A549 (cell line): ENCODE results near the gene ADSS1. TPM values are rescaled to one million over a fixed set of nuclear protein-coding genes. Genes with fewer than 3 reads are reported as not detected.

ENCODE experiments used
- ATAC-seq, 2 experiments: fragments of 200-7000 bp in 1 of 2; fragments of >200 bp in 1 of 2; cut with Nextera tagmentation in 1 of 2; cut with Tn5 transposase in 1 of 2; 3 replicates each; pipeline versions ENCODE4 v1.8.0 to v1.9.1; 2018 to 2020; ENCODE audit warnings: mild to moderate bottlenecking in 1 of 2, moderate library complexity in 1 of 2
- CTCF ChIA-PET: fragments of 300-600 bp; sonication (Branson Sonifier 250); formaldehyde crosslinking; extraction: SDS; loops from one replicate; lab custom pipeline; 2021; ENCODE audit warnings: antibody characterized with exemption, inconsistent platforms; lab: Yijun Ruan, JAX
- POLR2A ChIA-PET: fragments of 350-600 bp; formaldehyde crosslinking; extraction: SDS; loops from one replicate; lab custom pipeline; 2021; ENCODE audit warnings: antibody characterized with exemption, inconsistent platforms; lab: Yijun Ruan, JAX
- DNase-seq, 2 experiments: peaks; one replicate each; pipeline versions ENCODE4 v3.0.0 to v3.0.0-alpha.2; 2011 to 2016; ENCODE audit warnings: low read depth in 1 of 2, low spot score in 1 of 2
- FAIRE-seq: peaks from 2 replicates; lab custom pipeline; 2011; peaks lifted over from hg19 to GRCh38; lab: Jason Lieb, UNC
- H3K27ac ChIP-seq, 2 experiments: fragments of >200 bp; sonication (Bioruptor Twin); formaldehyde crosslinking; 3 replicates each; pipeline ENCODE4 v1.5.1; 2016 to 2017
- H3K4me1 ChIP-seq: fragments of >200 bp; sonication (Bioruptor Twin); formaldehyde crosslinking; 3 replicates; pipeline ENCODE4 v1.6.1; 2016
- H3K4me2 ChIP-seq: fragments of >200 bp; sonication (Bioruptor Twin); formaldehyde crosslinking; 3 replicates; pipeline ENCODE4 v1.6.1; 2016
- H3K4me3 ChIP-seq: fragments of >200 bp; sonication (Bioruptor Twin); formaldehyde crosslinking; 3 replicates; pipeline ENCODE4 v1.5.1; 2016
- H3K9me3 ChIP-seq: fragments of >200 bp; sonication (Bioruptor Twin); formaldehyde crosslinking; 3 replicates; pipeline ENCODE4 v1.6.1; 2016
- CBX8 ChIP-seq: fragments of 200-600 bp; sonication (generic); IDR thresholded peaks from 2 replicates; pipeline ENCODE4 v1.6.1; 2016
- PHF8 ChIP-seq: fragments of 200-600 bp; sonication (generic); IDR thresholded peaks from 2 replicates; pipeline ENCODE4 v1.6.1; 2016; ENCODE audit warnings: low read depth, mild to moderate bottlenecking, antibody characterized with exemption, moderate library complexity, borderline replicate concordance
- POLR2AphosphoS2 ChIP-seq: conservative IDR thresholded peaks from 2 replicates; pipeline ENCODE4 v1.6.1; 2012; ENCODE audit warnings: low read length, improper control_type of control experiment, inconsistent platforms
- RARB ChIP-seq: fragments of 250-450 bp; sonication (Bioruptor Pico); IDR thresholded peaks from 2 replicates; pipeline ENCODE4 v1.8.0; 2021; ENCODE audit warnings: mild to moderate bottlenecking, moderate library complexity
- ZFP36 ChIP-seq: fragments of 450-650 bp; IDR thresholded peaks from 2 replicates; pipeline ENCODE4 v1.6.1; 2014; ENCODE audit warnings: borderline replicate concordance; ENCODE audit not compliant: partially characterized antibody
- WGBS: methylation state at CpG from one replicate; pipeline ENCODE4 v1.1.6; 2017; ENCODE audit errors: missing lambda C conversion rate; 5-methylcytosine and 5-hydroxymethylcytosine counted together
- polyA plus RNA-seq, 4 experiments: library from polyadenylated mRNA; depleted of rRNA in 3 of 4; stranded (reverse); fragments of >200 nt; fragmentation: RNase III in 1 of 4; extraction: RNeasy Plus Mini Kit Qiagen cat#74134 plus additional on column Dnase treatment in 1 of 4; gene quantifications; 2 replicates in 3 of 4; 3 replicates in 1 of 4; pipeline ENCODE4 v1.2.3, GENCODE V29; 2011 to 2017
- TF ChIP-seq, protein P1 (sequence below): IDR thresholded peaks from 2 replicates; pipeline ENCODE4 v1.6.1; 2012
- TF ChIP-seq, protein P2 (sequence below): fragments of 250-450 bp; sonication (Bioruptor Pico); IDR thresholded peaks from 2 replicates; pipeline ENCODE4 v1.5.0; 2020; ENCODE audit warnings: low read depth, mild to moderate bottlenecking, moderate library complexity
- TF ChIP-seq, protein P3 (sequence below): IDR thresholded peaks from 2 replicates; pipeline ENCODE4 v1.6.1; 2012

The ADSS1 gene
- polyA plus RNA-seq, 2 of the 4 experiments (the other 2 are of a cell fraction): 6.2 to 10.1 TPM

DNA sequence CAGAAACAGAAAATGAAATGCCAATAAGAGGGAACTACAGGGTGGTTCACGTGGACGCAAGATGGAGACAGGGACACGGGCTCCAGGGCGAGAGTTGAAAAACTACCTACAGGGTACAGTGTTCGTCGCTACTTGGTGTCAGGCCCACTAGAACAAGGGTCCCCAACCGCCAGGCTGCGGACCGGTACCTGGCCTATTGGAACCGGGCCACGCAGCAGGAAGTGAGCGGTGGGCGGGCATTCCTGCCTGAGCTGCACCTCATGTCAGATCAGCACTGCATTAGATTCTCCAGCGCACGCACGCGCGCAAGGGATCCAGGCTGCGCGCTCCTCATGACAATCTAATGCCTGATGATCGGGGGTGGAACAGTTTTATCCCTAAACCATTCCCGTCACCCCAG is 19.8 kb upstream of the ADSS1 start (continued):
- TF ChIP-seq PHF8: no peak
- TF ChIP-seq CBX8: no peak

DNA sequence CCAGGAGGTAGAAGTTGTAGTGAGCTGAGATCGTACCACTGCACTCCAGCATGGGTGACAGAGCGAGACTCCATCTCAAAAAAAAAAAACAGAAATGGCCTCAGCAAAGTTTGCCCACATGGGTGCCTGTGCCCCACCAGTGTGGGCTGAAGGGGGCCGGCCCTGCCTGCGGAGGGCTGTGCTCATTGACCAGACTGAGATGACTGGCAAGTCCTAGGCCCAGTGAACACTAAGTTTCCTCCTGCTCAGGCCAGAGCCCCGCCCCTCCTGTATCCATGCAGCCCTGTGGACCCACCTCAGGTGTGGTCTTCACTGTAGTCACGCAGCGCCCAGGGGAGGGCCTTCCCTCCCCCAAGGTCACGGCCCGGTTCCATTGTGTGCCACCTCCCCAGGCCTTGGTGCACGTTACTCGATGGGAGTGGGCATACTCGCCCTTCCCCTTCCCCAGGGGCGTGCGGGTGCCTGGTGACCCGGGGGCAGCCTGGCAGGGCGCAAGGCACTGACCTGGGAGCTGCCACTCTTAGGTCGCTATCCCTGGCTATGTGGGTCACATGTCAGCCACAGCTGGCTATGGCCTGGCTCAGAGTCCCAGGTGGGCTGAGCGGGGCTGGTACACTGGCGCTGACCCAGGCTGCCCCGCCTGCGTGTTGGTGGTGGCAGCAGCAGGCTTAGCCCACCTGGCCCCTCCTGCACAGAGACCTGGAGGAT is 18.5 kb upstream of the ADSS1 start:
- H3K27ac ChIP-seq: peak overlapping the region in 1 of 2 experiments; percentile 81; a peak in 1 of 6 replicates
- CTCF ChIA-PET: interaction anchor here (4.4 to 13.0 kb wide), 4 partner anchors 13 to 41 kb away, joined by 41 to 143 read pairs (median 76); partner anchors contain the start of genes ADSS1 and INF2
- no peak overlapping the region for H3K4me2 ChIP-seq
- H3K4me3 ChIP-seq: no peak overlapping the region
- TF ChIP-seq, protein P1, sequence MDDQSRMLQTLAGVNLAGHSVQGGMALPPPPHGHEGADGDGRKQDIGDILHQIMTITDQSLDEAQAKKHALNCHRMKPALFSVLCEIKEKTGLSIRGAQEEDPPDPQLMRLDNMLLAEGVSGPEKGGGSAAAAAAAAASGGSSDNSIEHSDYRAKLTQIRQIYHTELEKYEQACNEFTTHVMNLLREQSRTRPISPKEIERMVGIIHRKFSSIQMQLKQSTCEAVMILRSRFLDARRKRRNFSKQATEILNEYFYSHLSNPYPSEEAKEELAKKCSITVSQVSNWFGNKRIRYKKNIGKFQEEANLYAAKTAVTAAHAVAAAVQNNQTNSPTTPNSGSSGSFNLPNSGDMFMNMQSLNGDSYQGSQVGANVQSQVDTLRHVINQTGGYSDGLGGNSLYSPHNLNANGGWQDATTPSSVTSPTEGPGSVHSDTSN: 0 out of 2 replicates have a peak, but pooled peaks have one; percentile 23
- TF ChIP-seq, protein P2, sequence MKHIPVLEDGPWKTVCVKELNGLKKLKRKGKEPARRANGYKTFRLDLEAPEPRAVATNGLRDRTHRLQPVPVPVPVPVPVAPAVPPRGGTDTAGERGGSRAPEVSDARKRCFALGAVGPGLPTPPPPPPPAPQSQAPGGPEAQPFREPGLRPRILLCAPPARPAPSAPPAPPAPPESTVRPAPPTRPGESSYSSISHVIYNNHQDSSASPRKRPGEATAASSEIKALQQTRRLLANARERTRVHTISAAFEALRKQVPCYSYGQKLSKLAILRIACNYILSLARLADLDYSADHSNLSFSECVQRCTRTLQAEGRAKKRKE (CRISPR knock-in tag): no peak
- TF ChIP-seq POLR2AphosphoS2: 0 out of 2 replicates have a peak, but pooled peaks have one; percentile 56
- POLR2A ChIA-PET: no interaction called here
- H3K4me1 ChIP-seq: peaks cover 32% of the 10 kb centered on the region
- peak in 1 of 2 experiments; percentile 34; a peak in 3 of 6 replicates for ATAC-seq
- H3K9me3 ChIP-seq: no peaks in the 10 kb centered on the region
- FAIRE-seq: no peak
- DNase-seq: peak in 1 of 2 experiments; percentile 56
- WGBS: 97% methylated on average over 13 of the region's 21 CpGs

DNA sequence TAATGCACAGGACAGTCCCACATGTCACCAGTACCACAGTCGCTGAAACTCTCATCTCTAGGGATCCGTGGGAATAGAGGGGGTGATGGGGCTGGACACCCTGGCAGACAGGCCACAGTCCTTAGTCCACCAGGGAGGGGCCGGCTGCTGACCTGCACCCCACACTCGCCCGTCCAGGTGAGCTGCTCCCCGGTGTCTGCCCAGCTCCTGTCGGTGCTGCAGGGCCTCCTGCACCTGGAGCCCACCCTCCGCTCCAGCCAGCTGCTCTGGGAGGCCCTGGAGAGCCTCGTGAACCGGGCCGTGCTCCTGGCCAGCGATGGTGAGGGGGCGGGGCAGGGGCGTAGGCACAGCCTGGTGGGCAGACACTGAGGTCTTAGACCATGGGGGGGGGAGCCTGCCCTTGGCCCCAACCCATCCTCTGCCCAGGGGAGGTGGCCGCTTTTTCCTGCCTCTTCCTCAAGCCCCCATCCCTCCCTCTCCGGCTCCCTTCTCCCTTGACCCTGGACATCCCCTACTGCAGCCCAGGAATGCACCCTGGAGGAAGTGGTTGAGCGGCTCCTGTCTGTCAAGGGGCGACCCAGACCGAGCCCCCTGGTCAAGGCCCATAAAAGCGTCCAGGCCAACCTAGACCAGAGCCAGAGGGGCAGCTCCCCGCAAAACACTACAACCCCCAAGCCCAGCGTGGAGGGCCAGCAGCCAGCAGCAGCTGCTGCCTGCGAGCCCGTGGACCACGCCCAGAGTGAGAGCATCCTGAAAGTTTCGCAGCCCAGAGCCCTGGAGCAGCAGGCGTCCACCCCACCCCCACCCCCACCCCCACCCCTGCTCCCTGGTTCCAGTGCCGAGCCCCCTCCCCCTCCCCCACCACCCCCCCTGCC is 17.1 kb upstream of the ADSS1 start:
- Histone ChIP-seq H3K9me3 (no peaks in the 10 kb centered on the region), H3K4me3 (no peak overlapping the region), H3K4me1 (peaks cover 32% of the 10 kb centered on the region), H3K27ac (peak overlapping the region; percentile 48 to 81; a peak in 5 of 6 replicates), H3K4me2 (peak overlapping the region; percentile 42)
- WGBS: 40% methylated on average over 14 of the region's 28 CpGs
- TF ChIP-seq, protein P3, sequence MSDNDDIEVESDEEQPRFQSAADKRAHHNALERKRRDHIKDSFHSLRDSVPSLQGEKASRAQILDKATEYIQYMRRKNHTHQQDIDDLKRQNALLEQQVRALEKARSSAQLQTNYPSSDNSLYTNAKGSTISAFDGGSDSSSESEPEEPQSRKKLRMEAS: 0 out of 2 replicates have a peak, but pooled peaks have one; percentile 6
- TF ChIP-seq, protein P2 (CRISPR knock-in tag): no peak
- peak; percentile 28 for TF ChIP-seq ZFP36
- TF ChIP-seq RARB (CRISPR knock-in tag): no peak
- no peak for DNase-seq
- ChIA-PET POLR2A (interaction anchor here (1.3 kb wide), 1 partner anchor 25 kb away, joined by 3 read pairs; no protein-coding TSS in a partner anchor), CTCF (interaction anchor here (0.5 to 13.0 kb wide), 8 partner anchors 14 to 540 kb away, joined by 3 to 143 read pairs (median 30); partner anchors contain the start of genes ADSS1 and INF2)
- no peak for FAIRE-seq
- ATAC-seq: peak; percentile 40 to 41; a peak in 5 of 6 replicates

DNA sequence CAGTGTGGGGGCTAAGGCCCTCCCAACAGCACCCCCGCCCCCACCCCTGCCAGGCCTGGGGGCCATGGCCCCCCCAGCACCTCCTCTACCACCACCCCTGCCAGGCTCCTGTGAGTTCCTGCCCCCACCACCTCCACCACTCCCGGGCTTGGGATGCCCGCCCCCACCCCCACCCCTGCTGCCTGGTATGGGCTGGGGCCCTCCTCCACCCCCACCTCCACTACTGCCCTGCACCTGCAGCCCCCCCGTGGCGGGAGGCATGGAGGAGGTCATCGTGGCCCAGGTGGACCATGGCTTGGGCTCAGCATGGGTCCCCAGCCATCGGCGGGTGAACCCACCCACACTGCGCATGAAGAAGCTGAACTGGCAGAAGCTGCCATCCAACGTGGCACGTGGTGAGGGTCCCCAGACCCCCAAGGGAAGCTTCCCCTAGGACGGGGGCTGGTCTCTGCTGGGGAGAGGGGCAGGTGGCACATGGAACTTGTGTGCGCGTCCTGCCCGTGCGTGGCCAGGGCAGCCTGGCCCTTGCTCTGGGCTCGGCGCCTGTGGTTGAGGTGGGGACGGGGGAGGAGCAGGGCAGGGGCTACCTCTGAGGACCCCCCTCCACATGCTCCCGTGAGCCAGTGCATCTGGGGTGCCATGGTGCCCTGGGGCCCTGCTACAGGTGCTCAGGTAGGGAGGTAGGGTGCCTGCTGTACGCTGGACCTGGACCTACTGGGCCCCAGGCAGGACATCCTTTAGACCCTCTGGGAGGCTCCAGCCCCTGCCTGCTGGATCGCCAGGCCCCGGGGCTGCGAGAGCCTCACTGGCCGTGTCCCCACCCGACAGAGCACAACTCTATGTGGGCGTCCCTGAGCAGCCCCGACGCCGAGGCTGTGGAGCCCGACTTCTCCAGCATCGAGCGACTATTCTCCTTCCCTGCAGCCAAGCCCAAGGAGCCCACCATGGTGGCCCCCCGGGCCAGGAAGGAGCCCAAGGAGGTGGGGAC is 16.1 kb upstream of the ADSS1 start:
- POLR2A ChIA-PET: interaction anchor here (1.4 kb wide), 1 partner anchor 27 kb away, joined by 4 read pairs; no protein-coding TSS in a partner anchor
- 78% methylated on average over 17 of the region's 34 CpGs for WGBS
- DNase-seq (no peak), ATAC-seq (peak; percentile 6 to 35; a peak in 5 of 6 replicates), FAIRE-seq (no peak)
- Histone ChIP-seq H3K4me1 (peaks cover 32% of the 10 kb centered on the region), H3K4me2 (peak overlapping the region; percentile 42; the same call in 1 of the 3 replicates), H3K9me3 (no peaks in the 10 kb centered on the region), H3K27ac (peak overlapping the region in 1 of 2 experiments; percentile 81; a peak in 4 of 6 replicates), H3K4me3 (no peak overlapping the region)
- TF ChIP-seq RARB (CRISPR knock-in tag): no peak
- CTCF ChIA-PET: interaction anchor here (0.8 to 13.0 kb wide), 12 partner anchors 15 to 144 kb away, joined by 3 to 143 read pairs (median 12); partner anchors contain the start of genes ADSS1 and INF2
